PC-9 (cell line): Measurements from ENCODE around the gene RCBTB2.

Experiments used
- EZH2 ChIP-seq: fragments of 200-600 bp; sonication (generic); IDR thresholded peaks from 2 replicates; pipeline ENCODE4 v1.8.0; 2017; ENCODE audit warnings: antibody characterized with exemption, low read depth
- TF ChIP-seq, protein P1 (sequence below): fragments of 200-600 bp; sonication (generic); conservative IDR thresholded peaks from 2 replicates; pipeline ENCODE4 v1.6.1; 2017; ENCODE audit warnings: mixed run types, antibody characterized with exemption, mild to moderate bottlenecking, moderate library complexity

DNA sequence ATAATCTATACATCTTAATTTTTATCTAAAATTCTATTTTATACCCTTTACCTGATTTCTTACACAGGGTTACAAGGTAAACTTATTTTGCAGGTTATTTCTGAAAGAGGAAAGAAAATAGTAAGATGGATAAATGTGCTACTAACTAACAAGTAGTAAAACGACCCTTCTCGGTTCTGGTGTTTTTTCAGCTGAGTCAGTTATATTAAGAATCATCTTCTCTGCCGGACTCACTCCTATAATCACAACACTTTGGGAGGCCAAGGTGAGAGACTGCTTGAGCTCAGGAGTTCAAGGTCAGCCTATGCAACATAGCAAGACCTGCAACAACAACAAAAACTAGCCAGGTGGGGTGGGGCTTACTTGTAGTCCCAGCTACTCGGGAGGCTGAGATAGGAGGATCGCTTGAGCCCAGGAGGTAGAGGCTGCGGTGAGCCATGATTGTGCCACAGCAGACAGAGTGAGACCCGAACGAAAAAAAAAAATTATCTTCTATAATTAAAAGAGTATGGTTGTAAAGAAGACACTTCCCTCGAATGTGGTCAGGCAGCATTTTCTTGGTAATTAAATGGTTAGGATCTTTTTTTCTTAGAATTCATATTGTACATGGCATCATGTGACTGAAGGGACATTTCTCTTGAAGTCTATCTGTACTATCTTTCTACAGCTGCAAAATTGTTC is 27.9 kb upstream of the RCBTB2 start:
- TF ChIP-seq, protein P1, sequence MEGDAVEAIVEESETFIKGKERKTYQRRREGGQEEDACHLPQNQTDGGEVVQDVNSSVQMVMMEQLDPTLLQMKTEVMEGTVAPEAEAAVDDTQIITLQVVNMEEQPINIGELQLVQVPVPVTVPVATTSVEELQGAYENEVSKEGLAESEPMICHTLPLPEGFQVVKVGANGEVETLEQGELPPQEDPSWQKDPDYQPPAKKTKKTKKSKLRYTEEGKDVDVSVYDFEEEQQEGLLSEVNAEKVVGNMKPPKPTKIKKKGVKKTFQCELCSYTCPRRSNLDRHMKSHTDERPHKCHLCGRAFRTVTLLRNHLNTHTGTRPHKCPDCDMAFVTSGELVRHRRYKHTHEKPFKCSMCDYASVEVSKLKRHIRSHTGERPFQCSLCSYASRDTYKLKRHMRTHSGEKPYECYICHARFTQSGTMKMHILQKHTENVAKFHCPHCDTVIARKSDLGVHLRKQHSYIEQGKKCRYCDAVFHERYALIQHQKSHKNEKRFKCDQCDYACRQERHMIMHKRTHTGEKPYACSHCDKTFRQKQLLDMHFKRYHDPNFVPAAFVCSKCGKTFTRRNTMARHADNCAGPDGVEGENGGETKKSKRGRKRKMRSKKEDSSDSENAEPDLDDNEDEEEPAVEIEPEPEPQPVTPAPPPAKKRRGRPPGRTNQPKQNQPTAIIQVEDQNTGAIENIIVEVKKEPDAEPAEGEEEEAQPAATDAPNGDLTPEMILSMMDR: no peak
- no peak for TF ChIP-seq EZH2
